Measurements from ENCODE around the gene LTBP2.

LTBP2 gene

GRCh38 chr14:74569806-74570591, 42.0 kb downstream of the LTBP2 start:
- no peak for DNase-seq

GRCh38 chr14:74569387-74569786, 42.6 kb downstream of the LTBP2 start:
- no peak for DNase-seq

- no peak for DNase-seq
Measured at GRCh38 chr14:74568911-74569310, 43.1 kb downstream of the LTBP2 start.

- DNase-seq: no peak
Measured at GRCh38 chr14:74568380-74568649, 43.7 kb downstream of the LTBP2 start.

GRCh38 chr14:74567646-74568379, 44.2 kb downstream of the LTBP2 start:
- DNase-seq: no peak

- no peak for DNase-seq
Measured at GRCh38 chr14:74567219-74567618, 44.8 kb downstream of the LTBP2 start.

GRCh38 chr14:74566174-74567141, 45.6 kb downstream of the LTBP2 start:
- DNase-seq: no peak

GRCh38 chr14:74563586-74564159, 48.4 kb downstream of the LTBP2 start:
- no peak for DNase-seq

GRCh38 chr14:74563233-74563585, 48.8 kb downstream of the LTBP2 start:
- DNase-seq: no peak

GRCh38 chr14:74562515-74563232, 49.4 kb downstream of the LTBP2 start:
- DNase-seq: no peak

GRCh38 chr14:74558655-74559054, 53.4 kb downstream of the LTBP2 start:
- no peak for DNase-seq

GRCh38 chr14:74557691-74558090, 54.3 kb downstream of the LTBP2 start:
- no peak for DNase-seq

- DNase-seq: no peak
Measured at GRCh38 chr14:74555476-74556050, 56.5 kb downstream of the LTBP2 start.

GRCh38 chr14:74554742-74555362, 57.2 kb downstream of the LTBP2 start:
- DNase-seq: no peak

- DNase-seq: no peak
Measured at GRCh38 chr14:74552623-74553022, 59.4 kb downstream of the LTBP2 start.

- no peak for DNase-seq
Measured at GRCh38 chr14:74551431-74552371, 60.3 kb downstream of the LTBP2 start.

GRCh38 chr14:74551001-74551400, 61.0 kb downstream of the LTBP2 start:
- no peak for DNase-seq

- DNase-seq: no peak
Measured at GRCh38 chr14:74550071-74550470, 62.0 kb downstream of the LTBP2 start.

- no peak for DNase-seq
Measured at GRCh38 chr14:74549588-74549987, 62.4 kb downstream of the LTBP2 start.

GRCh38 chr14:74548881-74549280, 63.2 kb downstream of the LTBP2 start:
- DNase-seq: no peak
